ENCODE results near the gene PABPN1L.

Gene PABPN1L

GRCh38 chr16:88866151-88866920, at the start of gene PABPN1L:
Gene PABPN1L, minus strand, starts transcription at chr16:88866660. Its CDS starts 54 bp downstream, at chr16:88866606.
- DNase-seq (ENCODE audit: low read depth in 2 of 2, low spot score in 1 of 2) = no peak

- DNase-seq (ENCODE audit: low read depth in 2 of 2, low spot score in 1 of 2) = no peak
These were observed 49.3 kb upstream of the PABPN1L start for GRCh38 chr16:88915639-88916327.

- no peak for DNase-seq (ENCODE audit: low read depth in 2 of 2, low spot score in 1 of 2)
These were observed 48.4 kb upstream of the PABPN1L start for GRCh38 chr16:88914750-88915368.

GRCh38 chr16:88913870-88914269, 47.4 kb upstream of the PABPN1L start:
- no peak for DNase-seq (ENCODE audit: low read depth in 2 of 2, low spot score in 1 of 2)

GRCh38 chr16:88913001-88913612, 46.6 kb upstream of the PABPN1L start:
- DNase-seq (ENCODE audit: low read depth in 2 of 2, low spot score in 1 of 2) = no peak

- DNase-seq (ENCODE audit: low read depth in 2 of 2, low spot score in 1 of 2) = no peak
These were observed 46.1 kb upstream of the PABPN1L start for GRCh38 chr16:88912556-88912955.

GRCh38 chr16:88911946-88912310, 45.5 kb upstream of the PABPN1L start:
- DNase-seq (ENCODE audit: low read depth in 2 of 2, low spot score in 1 of 2) = no peak

- DNase-seq (ENCODE audit: low read depth in 2 of 2, low spot score in 1 of 2) = no peak
These were observed 44.9 kb upstream of the PABPN1L start for GRCh38 chr16:88911136-88911945.

GRCh38 chr16:88910284-88911135, 44.0 kb upstream of the PABPN1L start:
- DNase-seq (ENCODE audit: low read depth in 2 of 2, low spot score in 1 of 2) = no peak

GRCh38 chr16:88909431-88910210, 43.2 kb upstream of the PABPN1L start:
- DNase-seq (ENCODE audit: low read depth in 2 of 2, low spot score in 1 of 2) = no peak

- no peak for DNase-seq (ENCODE audit: low read depth in 2 of 2, low spot score in 1 of 2)
These were observed 41.8 kb upstream of the PABPN1L start for GRCh38 chr16:88908307-88908706.

GRCh38 chr16:88907768-88908167, 41.3 kb upstream of the PABPN1L start:
- no peak for DNase-seq (ENCODE audit: low read depth in 2 of 2, low spot score in 1 of 2)

- DNase-seq (ENCODE audit: low read depth in 2 of 2, low spot score in 1 of 2) = no peak
These were observed 40.2 kb upstream of the PABPN1L start for GRCh38 chr16:88906535-88907105.

- no peak for DNase-seq (ENCODE audit: low read depth in 2 of 2, low spot score in 1 of 2)
These were observed 39.6 kb upstream of the PABPN1L start for GRCh38 chr16:88906020-88906419.

- no peak for DNase-seq (ENCODE audit: low read depth in 2 of 2, low spot score in 1 of 2)
These were observed 39.1 kb upstream of the PABPN1L start for GRCh38 chr16:88905563-88905962.

- DNase-seq (ENCODE audit: low read depth in 2 of 2, low spot score in 1 of 2) = no peak
These were observed 38.4 kb upstream of the PABPN1L start for GRCh38 chr16:88904676-88905365.

GRCh38 chr16:88903267-88903666, 36.8 kb upstream of the PABPN1L start:
- no peak for DNase-seq (ENCODE audit: low read depth in 2 of 2, low spot score in 1 of 2)

- DNase-seq (ENCODE audit: low read depth in 2 of 2, low spot score in 1 of 2) = no peak
These were observed 36.3 kb upstream of the PABPN1L start for GRCh38 chr16:88902744-88903143.

All from stimulated activated CD8-positive, alpha-beta memory T cell treated with anti-CD3 and anti-CD28 coated beads, Interleukin-4, amount 100 ng/mL, for 1 hour (primary cell).